Purkinje cell (primary cell): Measurements from ENCODE around the gene PARP14. TPM values are rescaled to one million over a fixed set of nuclear protein-coding genes. Genes with fewer than 3 reads are reported as not detected.

ENCODE experiments used
- polyA plus RNA-seq: library from polyadenylated mRNA; unstranded; fragments of >200 nt; fragmentation: Nextera tagmentation; gene quantifications from 2 replicates; pipeline ENCODE4 v1.2.1, GENCODE V29; 2014

Gene PARP14, protein sequence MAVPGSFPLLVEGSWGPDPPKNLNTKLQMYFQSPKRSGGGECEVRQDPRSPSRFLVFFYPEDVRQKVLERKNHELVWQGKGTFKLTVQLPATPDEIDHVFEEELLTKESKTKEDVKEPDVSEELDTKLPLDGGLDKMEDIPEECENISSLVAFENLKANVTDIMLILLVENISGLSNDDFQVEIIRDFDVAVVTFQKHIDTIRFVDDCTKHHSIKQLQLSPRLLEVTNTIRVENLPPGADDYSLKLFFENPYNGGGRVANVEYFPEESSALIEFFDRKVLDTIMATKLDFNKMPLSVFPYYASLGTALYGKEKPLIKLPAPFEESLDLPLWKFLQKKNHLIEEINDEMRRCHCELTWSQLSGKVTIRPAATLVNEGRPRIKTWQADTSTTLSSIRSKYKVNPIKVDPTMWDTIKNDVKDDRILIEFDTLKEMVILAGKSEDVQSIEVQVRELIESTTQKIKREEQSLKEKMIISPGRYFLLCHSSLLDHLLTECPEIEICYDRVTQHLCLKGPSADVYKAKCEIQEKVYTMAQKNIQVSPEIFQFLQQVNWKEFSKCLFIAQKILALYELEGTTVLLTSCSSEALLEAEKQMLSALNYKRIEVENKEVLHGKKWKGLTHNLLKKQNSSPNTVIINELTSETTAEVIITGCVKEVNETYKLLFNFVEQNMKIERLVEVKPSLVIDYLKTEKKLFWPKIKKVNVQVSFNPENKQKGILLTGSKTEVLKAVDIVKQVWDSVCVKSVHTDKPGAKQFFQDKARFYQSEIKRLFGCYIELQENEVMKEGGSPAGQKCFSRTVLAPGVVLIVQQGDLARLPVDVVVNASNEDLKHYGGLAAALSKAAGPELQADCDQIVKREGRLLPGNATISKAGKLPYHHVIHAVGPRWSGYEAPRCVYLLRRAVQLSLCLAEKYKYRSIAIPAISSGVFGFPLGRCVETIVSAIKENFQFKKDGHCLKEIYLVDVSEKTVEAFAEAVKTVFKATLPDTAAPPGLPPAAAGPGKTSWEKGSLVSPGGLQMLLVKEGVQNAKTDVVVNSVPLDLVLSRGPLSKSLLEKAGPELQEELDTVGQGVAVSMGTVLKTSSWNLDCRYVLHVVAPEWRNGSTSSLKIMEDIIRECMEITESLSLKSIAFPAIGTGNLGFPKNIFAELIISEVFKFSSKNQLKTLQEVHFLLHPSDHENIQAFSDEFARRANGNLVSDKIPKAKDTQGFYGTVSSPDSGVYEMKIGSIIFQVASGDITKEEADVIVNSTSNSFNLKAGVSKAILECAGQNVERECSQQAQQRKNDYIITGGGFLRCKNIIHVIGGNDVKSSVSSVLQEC (N-terminal part only)
- 1.3 and 4.7 TPM in 2 replicates for polyA plus RNA-seq

DNA sequence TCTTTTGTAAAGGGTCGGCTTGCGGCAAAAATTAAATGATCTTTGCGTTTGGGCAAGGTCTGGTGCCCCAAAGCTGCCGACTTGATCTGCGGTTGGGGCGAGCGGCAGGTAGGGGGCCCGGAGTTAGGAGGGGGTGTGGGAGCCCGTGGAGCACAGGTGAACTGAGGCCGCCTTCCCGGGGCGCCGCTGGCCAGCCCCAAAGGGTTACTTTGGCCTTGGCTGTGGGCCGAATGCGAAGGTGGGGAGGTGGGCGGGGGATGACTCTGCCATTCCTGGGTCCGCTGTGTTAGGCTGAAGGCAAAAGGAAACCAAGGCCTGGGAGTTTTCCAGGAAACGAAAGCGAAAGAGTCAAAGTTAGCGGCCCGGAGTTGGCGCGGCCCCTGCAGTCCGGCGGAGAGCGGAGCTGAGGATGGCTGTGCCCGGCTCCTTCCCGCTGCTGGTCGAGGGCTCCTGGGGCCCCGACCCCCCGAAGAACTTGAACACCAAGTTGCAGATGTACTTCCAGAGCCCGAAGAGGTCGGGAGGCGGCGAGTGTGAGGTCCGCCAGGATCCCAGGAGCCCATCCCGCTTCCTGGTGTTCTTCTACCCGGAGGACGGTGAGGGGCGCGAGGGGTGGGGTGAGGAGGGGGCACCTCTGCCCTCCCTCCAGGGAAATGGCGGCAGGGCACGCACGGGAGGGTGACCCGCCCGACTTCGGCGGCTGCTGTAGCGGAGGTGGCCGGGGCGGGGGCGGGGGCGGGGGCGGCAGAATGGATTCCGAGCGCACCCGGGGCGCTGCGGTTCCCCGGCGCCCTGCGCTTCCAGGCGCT is at the start of gene PARP14:
TSS of gene PARP14 (plus strand) at position 365 of the 809 bp plus-strand sequence. CDS start at position 410, 45 bp downstream.

Other genes with a start within 250 kb of the PARP14 start
- 21.5 and 26.1 TPM in 2 replicates for gene KPNA1, start 165.9 kb upstream of the PARP14 start, polyA plus RNA-seq
- 0.64 and 1.9 TPM in 2 replicates for gene PARP9, start 116.5 kb upstream of the PARP14 start, polyA plus RNA-seq
- gene DTX3L, start 116.5 kb upstream of the PARP14 start, polyA plus RNA-seq = 0.36 and 0.64 TPM in 2 replicates
- 2.2 and 2.7 TPM in 2 replicates for gene PARP15, start 103.2 kb upstream of the PARP14 start, polyA plus RNA-seq
- 12.1 and 13.0 TPM in 2 replicates for gene HSPBAP1, start 113.0 kb downstream of the PARP14 start, polyA plus RNA-seq
- 37.0 and 49.3 TPM in 2 replicates for gene SLC49A4, start 114.2 kb downstream of the PARP14 start, polyA plus RNA-seq